MCF 10A (cell line): ENCODE measurements around the gene GNG13. TPM values are rescaled to one million over a fixed set of nuclear protein-coding genes. Genes with fewer than 3 reads are reported as not detected.

Experiments
- BruUV-seq: library from RNA; stranded (reverse); fragments of 400-500 nt; replicated peaks from 2 replicates; lab custom pipeline; 2021; lab: Mats Ljungman, UMichigan
- CTCF ChIA-PET: fragments of 300-600 bp; sonication (Branson Sonifier 250); formaldehyde crosslinking; extraction: SDS; loops from one replicate; lab custom pipeline; 2021; ENCODE audit warnings: antibody characterized with exemption, inconsistent platforms; lab: Yijun Ruan, JAX
- POLR2A ChIA-PET: fragments of 300-600, 350-650 bp; sonication (Branson Sonifier 250); formaldehyde crosslinking; extraction: SDS; loops from one replicate; lab custom pipeline; 2020; ENCODE audit warnings: antibody characterized with exemption, inconsistent platforms; lab: Yijun Ruan, JAX
- DNase-seq: peaks from one replicate; pipeline ENCODE4 v3.0.0-alpha.2; 2018; ENCODE audit not compliant: unreplicated experiment
- H3K27ac Mint-ChIP-seq: one replicate; pipeline ENCODE4 v1.8.0; 2022; ENCODE audit warnings: mild to moderate bottlenecking, low read depth, mixed read lengths; ENCODE audit not compliant: unreplicated experiment
- H3K27me3 Mint-ChIP-seq: one replicate; pipeline ENCODE4 v1.8.0; 2022; ENCODE audit warnings: mixed read lengths; ENCODE audit not compliant: insufficient read depth, unreplicated experiment
- H3K36me3 Mint-ChIP-seq: one replicate; pipeline ENCODE4 v1.8.0; 2022; ENCODE audit warnings: mild to moderate bottlenecking, moderate library complexity, mixed read lengths; ENCODE audit not compliant: insufficient read depth, unreplicated experiment
- H3K4me1 Mint-ChIP-seq: one replicate; pipeline ENCODE4 v1.8.0; 2022; ENCODE audit warnings: mixed read lengths; ENCODE audit not compliant: insufficient read depth, unreplicated experiment
- H3K4me3 Mint-ChIP-seq: one replicate; pipeline ENCODE4 v1.8.0; 2022; ENCODE audit warnings: mild to moderate bottlenecking, moderate library complexity, mixed read lengths; ENCODE audit not compliant: unreplicated experiment
- H3K9me3 Mint-ChIP-seq: one replicate; pipeline ENCODE4 v1.8.0; 2022; ENCODE audit warnings: mixed read lengths; ENCODE audit not compliant: unreplicated experiment
- intact Hi-C: fragments of 100-400 bp; cut with micrococcal nuclease; formaldehyde crosslinking; loops from 2 replicates; pipeline ENCODE4 v1.14.1; 2022
- total RNA-seq: library from RNA; stranded (reverse); gene quantifications from 2 replicates; pipeline ENCODE4 v1.2.3, GENCODE V29; 2022
- TF ChIP-seq, protein P1 (sequence below): fragments of 200-600 bp; IDR thresholded peaks from one replicate; pipeline ENCODE4 v1.8.0; 2022; ENCODE audit warnings: antibody characterized with exemption, mild to moderate bottlenecking; ENCODE audit not compliant: unreplicated experiment

Gene GNG13
- total RNA-seq, 1 experiment from 2014 or later: not detected

DNA sequence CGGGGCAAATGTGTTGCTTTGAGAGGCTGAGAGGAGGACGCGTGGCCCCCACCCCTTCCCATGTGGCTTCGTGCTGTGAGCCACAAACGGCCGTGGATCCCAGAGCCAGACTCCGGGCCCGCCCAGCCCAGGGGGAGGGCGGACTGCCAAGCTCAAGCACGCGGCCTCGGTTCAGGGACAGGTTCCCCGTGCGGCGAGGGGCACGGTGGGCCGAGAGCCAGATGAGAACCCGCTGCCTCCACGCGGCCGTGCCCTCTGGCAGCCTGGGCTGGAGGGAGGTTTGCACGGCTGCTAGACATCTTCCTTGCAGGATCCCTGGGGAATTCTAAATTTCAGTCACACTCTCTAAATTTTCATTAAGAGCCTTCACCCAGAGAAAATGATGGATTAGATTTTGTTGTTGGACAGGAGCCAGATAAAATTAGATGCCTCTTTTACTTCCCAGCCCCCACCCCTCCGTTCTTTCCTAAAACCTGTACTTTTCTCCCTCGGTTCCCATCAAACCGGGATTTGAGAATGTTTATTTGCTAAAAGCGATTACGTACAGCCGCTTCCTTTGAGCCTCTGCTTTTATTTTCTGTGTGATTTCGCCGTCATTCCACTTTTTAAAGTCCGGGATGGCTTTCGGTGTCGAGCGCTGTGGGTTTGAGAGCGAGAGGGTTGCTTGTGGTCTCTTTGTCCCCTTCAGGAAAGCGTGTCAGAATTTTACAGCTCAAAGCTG lies 25.0 kb upstream of the GNG13 start:
- DNase-seq: no peak
- TF ChIP-seq, protein P1, sequence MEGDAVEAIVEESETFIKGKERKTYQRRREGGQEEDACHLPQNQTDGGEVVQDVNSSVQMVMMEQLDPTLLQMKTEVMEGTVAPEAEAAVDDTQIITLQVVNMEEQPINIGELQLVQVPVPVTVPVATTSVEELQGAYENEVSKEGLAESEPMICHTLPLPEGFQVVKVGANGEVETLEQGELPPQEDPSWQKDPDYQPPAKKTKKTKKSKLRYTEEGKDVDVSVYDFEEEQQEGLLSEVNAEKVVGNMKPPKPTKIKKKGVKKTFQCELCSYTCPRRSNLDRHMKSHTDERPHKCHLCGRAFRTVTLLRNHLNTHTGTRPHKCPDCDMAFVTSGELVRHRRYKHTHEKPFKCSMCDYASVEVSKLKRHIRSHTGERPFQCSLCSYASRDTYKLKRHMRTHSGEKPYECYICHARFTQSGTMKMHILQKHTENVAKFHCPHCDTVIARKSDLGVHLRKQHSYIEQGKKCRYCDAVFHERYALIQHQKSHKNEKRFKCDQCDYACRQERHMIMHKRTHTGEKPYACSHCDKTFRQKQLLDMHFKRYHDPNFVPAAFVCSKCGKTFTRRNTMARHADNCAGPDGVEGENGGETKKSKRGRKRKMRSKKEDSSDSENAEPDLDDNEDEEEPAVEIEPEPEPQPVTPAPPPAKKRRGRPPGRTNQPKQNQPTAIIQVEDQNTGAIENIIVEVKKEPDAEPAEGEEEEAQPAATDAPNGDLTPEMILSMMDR: no peak
- POLR2A ChIA-PET: no interaction called here
- Mint-ChIP-seq H3K36me3 (no peaks in the 10 kb centered on the region), H3K4me3 (no peak overlapping the region), H3K27ac (no peak overlapping the region), H3K9me3 (no peaks in the 10 kb centered on the region), H3K4me1 (no peaks in the 10 kb centered on the region), H3K27me3 (peaks cover 15% of the 10 kb centered on the region)
- CTCF ChIA-PET: no interaction called here
- BruUV-seq: no TSS peak
- intact Hi-C loops: no loop called here

DNA sequence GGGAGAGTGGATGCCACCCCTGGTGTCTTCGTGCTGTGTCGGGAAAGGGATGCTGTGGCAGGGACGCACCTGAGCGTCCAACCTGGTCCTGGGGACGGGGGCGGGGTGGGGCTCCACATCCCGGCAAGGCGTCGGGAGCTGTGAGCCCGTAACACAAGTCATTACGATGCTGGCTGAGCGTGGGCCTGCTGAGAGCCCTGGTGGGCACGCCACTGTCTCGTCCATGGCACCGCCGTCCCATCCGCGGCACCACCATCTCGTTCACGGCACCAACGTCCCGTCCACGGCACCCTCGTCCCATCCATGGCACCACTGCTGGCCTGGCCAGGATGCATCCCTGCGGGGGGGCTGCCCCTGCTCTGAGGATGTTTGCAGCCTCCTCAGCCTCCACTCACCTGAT lies 24.1 kb upstream of the GNG13 start:
- no peaks in the 10 kb centered on the region for H3K36me3 Mint-ChIP-seq
- no peak for DNase-seq
- intact Hi-C loops: no loop called here
- no peaks in the 10 kb centered on the region for H3K4me1 Mint-ChIP-seq
- TF ChIP-seq, protein P1: no peak
- no peak overlapping the region for H3K4me3 Mint-ChIP-seq
- H3K27ac Mint-ChIP-seq: no peak overlapping the region
- ChIA-PET POLR2A (no interaction called here), CTCF (no interaction called here)
- peaks cover 16% of the 10 kb centered on the region for H3K27me3 Mint-ChIP-seq
- BruUV-seq: no TSS peak
- H3K9me3 Mint-ChIP-seq: no peaks in the 10 kb centered on the region

DNA sequence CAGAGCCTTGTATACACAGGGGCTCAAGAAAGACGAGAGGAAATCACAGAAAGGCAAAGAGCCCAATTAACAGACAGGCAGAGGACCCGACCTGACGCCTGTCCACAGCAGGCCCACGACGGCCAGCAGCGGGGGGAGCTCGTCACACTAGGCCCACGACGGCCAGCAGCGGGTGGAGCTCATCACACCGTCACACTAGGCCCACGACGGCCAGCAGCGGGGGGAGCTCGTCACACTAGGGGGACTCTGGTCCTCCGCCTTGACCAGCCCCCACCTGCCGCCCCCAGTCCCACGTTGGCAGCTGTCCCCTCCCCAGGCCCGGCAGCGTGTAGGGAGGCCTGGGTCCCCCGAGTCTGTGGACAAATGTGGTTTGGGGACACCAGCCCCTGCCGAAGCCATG lies 23.7 kb upstream of the GNG13 start:
- H3K9me3 Mint-ChIP-seq: no peaks in the 10 kb centered on the region
- H3K27ac Mint-ChIP-seq: no peak overlapping the region
- TF ChIP-seq, protein P1: no peak
- no TSS peak for BruUV-seq
- no peaks in the 10 kb centered on the region for H3K36me3 Mint-ChIP-seq
- no peak for DNase-seq
- no peaks in the 10 kb centered on the region for H3K4me1 Mint-ChIP-seq
- ChIA-PET POLR2A (no interaction called here), CTCF (no interaction called here)
- H3K4me3 Mint-ChIP-seq: no peak overlapping the region
- intact Hi-C loops: no loop called here
- peaks cover 15% of the 10 kb centered on the region for H3K27me3 Mint-ChIP-seq

- ChIA-PET POLR2A (interaction anchor here (0.7 kb wide), 1 partner anchor 506 kb away, joined by 3 read pairs; no protein-coding TSS in a partner anchor), CTCF (interaction anchor here (0.6 kb wide), 1 partner anchor 1246 kb away, joined by 3 read pairs; no protein-coding TSS in a partner anchor)
- no TSS peak for BruUV-seq
- Mint-ChIP-seq H3K4me3 (no peak overlapping the region), H3K9me3 (no peaks in the 10 kb centered on the region), H3K36me3 (no peaks in the 10 kb centered on the region), H3K27ac (no peak overlapping the region), H3K4me1 (no peaks in the 10 kb centered on the region), H3K27me3 (peaks cover 15% of the 10 kb centered on the region)
- intact Hi-C loops: no loop called here
- no peak for DNase-seq
- TF ChIP-seq, protein P1: no peak
These were observed 22.4 kb upstream of the GNG13 start for GRCh38 chr16:822909-823297.
